Bronchial epithelial cell (primary cell): ENCODE results near the gene MEOX1. TPM values are rescaled to one million over a fixed set of nuclear protein-coding genes. Genes with fewer than 3 reads are reported as not detected.
"Not testable (repeated sequence)": the region's sequence is repeated elsewhere in the genome, so short reads cannot be mapped to it uniquely, and the experiment has no call there.

Experiments
- DNase-seq: peaks from one replicate; pipeline ENCODE4 v3.0.0-alpha.2; 2010; ENCODE audit warnings: low read depth
- FAIRE-seq: peaks from 2 replicates; lab custom pipeline; 2011; peaks lifted over from hg19 to GRCh38; lab: Jason Lieb, UNC
- H3K27me3 ChIP-seq: 2 replicates; pipeline ENCODE4 v1.5.1; 2011; ENCODE audit warnings: low read length; ENCODE audit not compliant: control insufficient read depth, insufficient read depth
- H3K36me3 ChIP-seq: 2 replicates; pipeline ENCODE4 v1.5.1; 2011; ENCODE audit warnings: low read length; ENCODE audit not compliant: control insufficient read depth, insufficient read depth
- H3K4me3 ChIP-seq: 2 replicates; pipeline ENCODE4 v1.5.1; 2011; ENCODE audit warnings: mild to moderate bottlenecking, low read depth, low read length, control low read depth
- total RNA-seq: library from RNA; depleted of rRNA; stranded (reverse); fragments of >200 nt; gene quantifications from 2 replicates; pipeline ENCODE4 v1.2.1, GENCODE V29; 2014
- TF ChIP-seq, protein P1 (sequence below): IDR thresholded peaks from 2 replicates; pipeline ENCODE4 v1.5.1; 2011; ENCODE audit warnings: mild to moderate bottlenecking, moderate library complexity, low read length, control low read depth, inconsistent platforms; ENCODE audit not compliant: insufficient read depth, severe bottlenecking

MEOX1 gene
- total RNA-seq, 1 donor from 2014 or later = not detected

DNA sequence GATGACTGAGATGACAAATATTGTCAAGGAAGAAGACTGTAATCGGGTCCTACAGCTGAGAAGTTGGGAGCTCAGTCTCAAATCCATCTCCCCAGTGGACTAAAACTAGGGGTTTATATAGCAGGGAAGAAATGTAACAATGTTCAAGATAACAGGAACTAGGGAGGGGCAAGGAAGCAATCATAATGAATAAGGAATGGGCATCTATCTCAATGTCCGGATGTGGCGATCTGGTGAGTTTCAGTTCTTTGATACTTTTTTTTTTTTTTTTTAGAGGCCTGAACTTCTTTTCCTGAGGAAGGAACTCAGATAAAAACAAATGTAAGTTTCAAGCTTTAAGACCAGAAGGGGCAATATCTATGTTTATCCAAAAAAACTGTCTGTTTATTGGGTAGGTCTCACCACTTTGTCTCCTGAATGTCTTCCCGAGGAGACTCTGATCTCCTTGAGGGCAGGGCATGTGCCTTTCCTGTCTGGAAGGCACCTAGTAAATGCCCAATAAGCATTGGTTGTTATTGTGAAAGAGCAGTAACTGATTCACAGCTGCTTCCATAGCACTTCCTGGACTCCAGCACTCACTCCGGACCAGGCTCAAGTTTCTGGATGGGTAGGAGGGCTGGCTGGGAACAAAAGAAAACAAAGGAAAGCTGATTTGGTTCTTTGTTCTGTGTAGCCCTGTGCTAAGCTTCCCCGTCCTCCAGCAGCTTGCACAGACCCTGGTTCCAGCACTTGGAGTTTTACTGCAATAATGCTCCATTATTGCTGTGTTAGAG, 51.9 kb downstream of the MEOX1 start:
- no peaks in the 10 kb centered on the region for H3K27me3 ChIP-seq
- H3K4me3 ChIP-seq = no peak overlapping the region
- H3K36me3 ChIP-seq = no peaks in the 10 kb centered on the region
- TF ChIP-seq, protein P1, sequence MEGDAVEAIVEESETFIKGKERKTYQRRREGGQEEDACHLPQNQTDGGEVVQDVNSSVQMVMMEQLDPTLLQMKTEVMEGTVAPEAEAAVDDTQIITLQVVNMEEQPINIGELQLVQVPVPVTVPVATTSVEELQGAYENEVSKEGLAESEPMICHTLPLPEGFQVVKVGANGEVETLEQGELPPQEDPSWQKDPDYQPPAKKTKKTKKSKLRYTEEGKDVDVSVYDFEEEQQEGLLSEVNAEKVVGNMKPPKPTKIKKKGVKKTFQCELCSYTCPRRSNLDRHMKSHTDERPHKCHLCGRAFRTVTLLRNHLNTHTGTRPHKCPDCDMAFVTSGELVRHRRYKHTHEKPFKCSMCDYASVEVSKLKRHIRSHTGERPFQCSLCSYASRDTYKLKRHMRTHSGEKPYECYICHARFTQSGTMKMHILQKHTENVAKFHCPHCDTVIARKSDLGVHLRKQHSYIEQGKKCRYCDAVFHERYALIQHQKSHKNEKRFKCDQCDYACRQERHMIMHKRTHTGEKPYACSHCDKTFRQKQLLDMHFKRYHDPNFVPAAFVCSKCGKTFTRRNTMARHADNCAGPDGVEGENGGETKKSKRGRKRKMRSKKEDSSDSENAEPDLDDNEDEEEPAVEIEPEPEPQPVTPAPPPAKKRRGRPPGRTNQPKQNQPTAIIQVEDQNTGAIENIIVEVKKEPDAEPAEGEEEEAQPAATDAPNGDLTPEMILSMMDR = no peak
- FAIRE-seq = no peak
- no peak for DNase-seq

DNA sequence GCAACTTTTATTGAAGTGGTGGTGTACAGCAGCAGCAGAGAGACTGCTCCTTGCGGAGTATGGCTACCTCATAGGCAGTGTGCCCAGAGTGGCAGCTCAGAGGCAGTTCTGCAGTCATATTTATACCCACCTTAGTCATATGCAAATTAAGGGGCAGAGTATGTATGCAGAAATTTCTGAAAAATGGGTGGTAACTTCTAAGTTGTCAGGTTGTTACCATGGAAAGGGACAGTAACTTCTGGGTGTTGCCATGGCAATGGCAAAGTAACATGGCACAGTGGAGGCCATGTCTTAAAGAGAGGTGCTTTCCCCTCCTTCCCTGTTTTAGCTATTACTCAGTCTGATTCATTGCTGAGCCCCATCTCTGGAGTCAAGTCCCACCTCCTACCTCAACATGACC, 53.4 kb downstream of the MEOX1 start:
- Histone ChIP-seq H3K36me3 (no peaks in the 10 kb centered on the region), H3K27me3 (no peaks in the 10 kb centered on the region), H3K4me3 (no peak overlapping the region)
- DNase-seq (peak; percentile 58), FAIRE-seq (no peak)
- TF ChIP-seq, protein P1 = no peak

DNA sequence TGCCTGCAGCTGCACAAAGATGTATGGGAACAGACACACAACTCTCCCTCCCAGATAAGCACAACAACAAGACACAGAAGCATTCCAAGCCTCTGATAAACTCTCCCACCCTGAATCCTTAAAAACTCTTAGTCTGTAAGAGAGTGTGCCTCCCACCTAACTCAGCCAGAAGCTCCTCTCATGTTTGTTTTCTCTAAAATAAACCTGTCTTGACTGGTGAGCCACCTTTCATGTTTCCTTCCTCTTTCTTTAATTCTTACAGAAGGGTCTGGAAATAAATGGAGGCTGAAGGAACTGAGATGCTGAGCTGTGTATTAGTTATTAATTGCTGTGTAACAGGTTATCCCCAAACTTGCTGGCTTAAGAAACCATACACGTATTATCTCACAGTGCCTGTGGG, 57.2 kb downstream of the MEOX1 start:
- TF ChIP-seq, protein P1 = no peak
- no peak overlapping the region for H3K4me3 ChIP-seq
- no peaks in the 10 kb centered on the region for H3K36me3 ChIP-seq
- FAIRE-seq (no peak), DNase-seq (no peak)
- no peaks in the 10 kb centered on the region for H3K27me3 ChIP-seq

- no peak overlapping the region for H3K4me3 ChIP-seq
- FAIRE-seq (no peak), DNase-seq (no peak)
- TF ChIP-seq, protein P1 = no peak
- H3K27me3 ChIP-seq = no peaks in the 10 kb centered on the region
- no peaks in the 10 kb centered on the region for H3K36me3 ChIP-seq
These were observed 58.4 kb downstream of the MEOX1 start for GRCh38 chr17:43603321-43603720.

DNA sequence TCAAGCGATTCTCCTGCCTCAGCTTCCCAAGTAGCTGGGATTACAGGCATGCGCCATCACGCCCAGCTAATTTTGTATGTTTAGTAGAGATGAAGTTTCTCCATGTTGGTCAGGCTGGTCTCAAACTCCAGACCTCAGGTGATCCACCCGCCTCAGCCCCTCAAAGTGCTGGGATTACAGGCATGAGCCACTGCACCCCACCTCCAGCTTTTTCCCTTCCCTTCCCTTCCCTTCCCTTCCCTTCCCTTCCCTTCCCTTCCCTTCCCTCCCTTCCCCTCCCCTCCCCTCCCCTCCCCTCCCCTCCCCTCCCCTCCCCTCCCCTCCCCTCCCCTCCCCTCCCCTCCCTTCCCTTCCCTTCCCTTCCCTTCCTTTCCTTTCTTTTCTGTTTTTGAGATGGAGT, 59.2 kb downstream of the MEOX1 start:
- H3K4me3 ChIP-seq, DNase-seq, FAIRE-seq, H3K36me3 ChIP-seq, H3K27me3 ChIP-seq: not testable (repeated sequence)

DNA sequence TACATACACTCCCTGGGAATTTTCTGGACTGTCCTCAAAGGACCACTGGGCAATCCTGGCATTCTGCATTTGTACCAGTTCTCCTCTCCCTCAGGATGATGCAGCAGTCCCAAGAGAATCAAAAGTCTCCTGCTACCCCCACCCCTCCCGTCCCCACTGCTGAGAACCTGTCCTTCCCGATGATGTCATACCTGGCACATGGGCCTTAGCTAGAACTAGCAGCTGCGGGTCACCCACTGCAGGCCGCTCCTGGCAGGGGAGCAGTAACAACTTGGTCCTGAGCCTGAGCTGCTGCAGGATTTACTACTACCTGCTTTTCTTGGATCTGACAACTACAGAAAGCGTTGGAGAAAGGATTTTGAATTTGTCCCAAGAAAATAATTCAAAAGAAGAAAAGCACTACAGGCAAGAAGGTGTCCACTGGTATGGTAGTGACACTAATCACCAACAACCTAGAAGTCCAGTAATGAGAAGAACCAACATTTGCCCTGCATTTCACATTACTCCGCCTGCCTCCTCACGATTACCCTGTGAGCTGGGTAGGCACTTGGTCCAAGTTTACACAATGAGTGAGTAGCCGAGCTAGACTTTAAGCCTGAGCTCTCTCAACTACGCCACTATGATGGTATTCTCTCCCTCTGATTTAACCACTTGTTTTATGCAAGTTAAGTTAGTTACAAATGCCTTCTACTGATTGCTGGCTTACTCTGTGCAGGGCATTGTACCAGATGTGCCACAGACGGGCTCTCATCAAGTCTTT, 60.3 kb downstream of the MEOX1 start:
- no peak overlapping the region for H3K4me3 ChIP-seq
- no peaks in the 10 kb centered on the region for H3K27me3 ChIP-seq
- FAIRE-seq (no peak), DNase-seq (no peak)
- TF ChIP-seq, protein P1 = no peak
- no peaks in the 10 kb centered on the region for H3K36me3 ChIP-seq
